ENCODE data around the gene RHOBTB3.
A peak's percentile ranks its signal among the peaks of the same experiment; 100 is the strongest.
"Not testable (repeated sequence)": the region's sequence is repeated elsewhere in the genome, so short reads cannot be mapped to it uniquely, and the experiment has no call there.

Gene RHOBTB3

GRCh38 chr5:95824747-95825146, 93.6 kb downstream of the RHOBTB3 start:
- in situ Hi-C loops (cut with MboI; ENCODE audit: low pct_unique_long_range_greater_than_20kb, low sequenced_read_pairs), result loop anchor here (25.0 kb wide), 1 partner anchor 162 kb away; no protein-coding TSS in a partner anchor
- DNase-seq, result no peak

- in situ Hi-C loops (cut with MboI; ENCODE audit: low pct_unique_long_range_greater_than_20kb, low sequenced_read_pairs), result loop anchor here (25.0 kb wide), 1 partner anchor 163 kb away; no protein-coding TSS in a partner anchor
- DNase-seq, result no peak
Observed at GRCh38 chr5:95825495-95825894, 94.4 kb downstream of the RHOBTB3 start.

- no peak for DNase-seq
Observed at GRCh38 chr5:95826949-95827891, 96.1 kb downstream of the RHOBTB3 start.

GRCh38 chr5:95827892-95828246, 96.7 kb downstream of the RHOBTB3 start:
- in situ Hi-C loops (cut with MboI; ENCODE audit: low pct_unique_long_range_greater_than_20kb, low sequenced_read_pairs), result loop anchor here (25.0 kb wide), 1 partner anchor 166 kb away; no protein-coding TSS in a partner anchor

More at GRCh38 chr5:95826949-95827891, 96.1 kb downstream of the RHOBTB3 start:
- in situ Hi-C loops (cut with MboI; ENCODE audit: low pct_unique_long_range_greater_than_20kb, low sequenced_read_pairs), result loop anchor here (25.0 kb wide), 1 partner anchor 165 kb away; no protein-coding TSS in a partner anchor

GRCh38 chr5:95830226-95830625, 99.1 kb downstream of the RHOBTB3 start:
- in situ Hi-C loops (cut with MboI; ENCODE audit: low pct_unique_long_range_greater_than_20kb, low sequenced_read_pairs), result loop anchor here (25.0 kb wide), 1 partner anchor 168 kb away; no protein-coding TSS in a partner anchor
- no peak for DNase-seq

More at GRCh38 chr5:95827892-95828246, 96.7 kb downstream of the RHOBTB3 start:
- peak; percentile 50 for DNase-seq

GRCh38 chr5:95832664-95833063, 101.5 kb downstream of the RHOBTB3 start:
- no peak for DNase-seq
- in situ Hi-C loops (cut with MboI; ENCODE audit: low pct_unique_long_range_greater_than_20kb, low sequenced_read_pairs), result loop anchor here (25.0 kb wide), 1 partner anchor 170 kb away; no protein-coding TSS in a partner anchor

- in situ Hi-C loops (cut with MboI; ENCODE audit: low pct_unique_long_range_greater_than_20kb, low sequenced_read_pairs), result loop anchor here (25.0 kb wide), 1 partner anchor 174 kb away; no protein-coding TSS in a partner anchor
- no peak for DNase-seq
Observed at GRCh38 chr5:95835682-95836385, 104.7 kb downstream of the RHOBTB3 start.

GRCh38 chr5:95836544-95836943, 105.4 kb downstream of the RHOBTB3 start:
- in situ Hi-C loops (cut with MboI; ENCODE audit: low pct_unique_long_range_greater_than_20kb, low sequenced_read_pairs), result loop anchor here (25.0 kb wide), 1 partner anchor 174 kb away; no protein-coding TSS in a partner anchor
- no peak for DNase-seq

- in situ Hi-C loops (cut with MboI; ENCODE audit: low pct_unique_long_range_greater_than_20kb, low sequenced_read_pairs), result loop anchor here (25.0 kb wide), 1 partner anchor 175 kb away; no protein-coding TSS in a partner anchor
- DNase-seq, result not testable (repeated sequence)
Observed at GRCh38 chr5:95836971-95837370, 105.8 kb downstream of the RHOBTB3 start.

GRCh38 chr5:95837492-95837891, 106.4 kb downstream of the RHOBTB3 start:
- no peak for DNase-seq
- in situ Hi-C loops (cut with MboI; ENCODE audit: low pct_unique_long_range_greater_than_20kb, low sequenced_read_pairs), result loop anchor here (25.0 kb wide), 1 partner anchor 175 kb away; no protein-coding TSS in a partner anchor

GRCh38 chr5:95838001-95838520, 106.9 kb downstream of the RHOBTB3 start:
- in situ Hi-C loops (cut with MboI; ENCODE audit: low pct_unique_long_range_greater_than_20kb, low sequenced_read_pairs), result loop anchor here (25.0 kb wide), 1 partner anchor 176 kb away; no protein-coding TSS in a partner anchor
- no peak for DNase-seq

- in situ Hi-C loops (cut with MboI; ENCODE audit: low pct_unique_long_range_greater_than_20kb, low sequenced_read_pairs), result loop anchor here (25.0 kb wide), 1 partner anchor 176 kb away; no protein-coding TSS in a partner anchor
Observed at GRCh38 chr5:95838556-95838955, 107.4 kb downstream of the RHOBTB3 start.

GRCh38 chr5:95839658-95840057, 108.5 kb downstream of the RHOBTB3 start:
- no peak for DNase-seq
- in situ Hi-C loops (cut with MboI; ENCODE audit: low pct_unique_long_range_greater_than_20kb, low sequenced_read_pairs), result loop anchor here (25.0 kb wide), 1 partner anchor 177 kb away; no protein-coding TSS in a partner anchor

More at GRCh38 chr5:95838556-95838955, 107.4 kb downstream of the RHOBTB3 start:
- no peak for DNase-seq

- no peak for DNase-seq
- in situ Hi-C loops (cut with MboI; ENCODE audit: low pct_unique_long_range_greater_than_20kb, low sequenced_read_pairs), result loop anchor here (25.0 kb wide), 1 partner anchor 179 kb away; no protein-coding TSS in a partner anchor
Observed at GRCh38 chr5:95840956-95841705, 110.0 kb downstream of the RHOBTB3 start.

- in situ Hi-C loops (cut with MboI; ENCODE audit: low pct_unique_long_range_greater_than_20kb, low sequenced_read_pairs), result loop anchor here (25.0 kb wide), 1 partner anchor 180 kb away; no protein-coding TSS in a partner anchor
- no peak for DNase-seq
Observed at GRCh38 chr5:95841914-95842812, 111.0 kb downstream of the RHOBTB3 start.

- DNase-seq, result peak; percentile 95
- in situ Hi-C loops (cut with MboI; ENCODE audit: low pct_unique_long_range_greater_than_20kb, low sequenced_read_pairs), result loop anchor here (25.0 kb wide), 1 partner anchor 181 kb away; no protein-coding TSS in a partner anchor
Observed at GRCh38 chr5:95842854-95843544, 111.9 kb downstream of the RHOBTB3 start.
